Measurements from ENCODE around the gene ATAD5.

DNA sequence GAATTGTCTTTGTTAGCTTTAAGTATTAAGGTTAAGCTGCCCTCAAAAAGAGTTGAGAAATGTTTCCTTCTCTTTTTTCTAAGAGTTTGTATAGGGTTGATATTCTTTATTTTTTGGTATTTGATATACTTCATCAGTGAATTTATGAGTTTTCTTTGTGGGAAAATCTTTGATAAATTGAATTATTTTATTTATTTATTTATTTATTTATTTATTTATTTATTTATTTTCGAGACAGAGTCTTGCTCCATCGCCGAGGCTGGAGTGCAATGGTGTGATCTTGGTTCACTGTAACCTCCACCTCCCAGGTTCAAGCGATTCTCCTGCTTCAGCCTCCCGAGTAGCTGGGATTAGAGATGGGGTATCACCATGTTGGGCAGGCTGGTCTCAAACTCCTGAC is 54.4 kb downstream of the ATAD5 start:
- no peak for TF ChIP-seq TAF1 (IDR thresholded peaks at IDR 0.05; ENCODE audit: borderline replicate concordance, insufficient read depth, low read length)
- TF ChIP-seq POLR2AphosphoS5 (IDR thresholded peaks at IDR 0.05; ENCODE audit: low read depth, low read length) = no peak
- no peak for TF ChIP-seq SIN3A (IDR thresholded peaks at IDR 0.05; ENCODE audit: borderline replicate concordance, insufficient read depth, low read length)
- TF ChIP-seq, protein P1, sequence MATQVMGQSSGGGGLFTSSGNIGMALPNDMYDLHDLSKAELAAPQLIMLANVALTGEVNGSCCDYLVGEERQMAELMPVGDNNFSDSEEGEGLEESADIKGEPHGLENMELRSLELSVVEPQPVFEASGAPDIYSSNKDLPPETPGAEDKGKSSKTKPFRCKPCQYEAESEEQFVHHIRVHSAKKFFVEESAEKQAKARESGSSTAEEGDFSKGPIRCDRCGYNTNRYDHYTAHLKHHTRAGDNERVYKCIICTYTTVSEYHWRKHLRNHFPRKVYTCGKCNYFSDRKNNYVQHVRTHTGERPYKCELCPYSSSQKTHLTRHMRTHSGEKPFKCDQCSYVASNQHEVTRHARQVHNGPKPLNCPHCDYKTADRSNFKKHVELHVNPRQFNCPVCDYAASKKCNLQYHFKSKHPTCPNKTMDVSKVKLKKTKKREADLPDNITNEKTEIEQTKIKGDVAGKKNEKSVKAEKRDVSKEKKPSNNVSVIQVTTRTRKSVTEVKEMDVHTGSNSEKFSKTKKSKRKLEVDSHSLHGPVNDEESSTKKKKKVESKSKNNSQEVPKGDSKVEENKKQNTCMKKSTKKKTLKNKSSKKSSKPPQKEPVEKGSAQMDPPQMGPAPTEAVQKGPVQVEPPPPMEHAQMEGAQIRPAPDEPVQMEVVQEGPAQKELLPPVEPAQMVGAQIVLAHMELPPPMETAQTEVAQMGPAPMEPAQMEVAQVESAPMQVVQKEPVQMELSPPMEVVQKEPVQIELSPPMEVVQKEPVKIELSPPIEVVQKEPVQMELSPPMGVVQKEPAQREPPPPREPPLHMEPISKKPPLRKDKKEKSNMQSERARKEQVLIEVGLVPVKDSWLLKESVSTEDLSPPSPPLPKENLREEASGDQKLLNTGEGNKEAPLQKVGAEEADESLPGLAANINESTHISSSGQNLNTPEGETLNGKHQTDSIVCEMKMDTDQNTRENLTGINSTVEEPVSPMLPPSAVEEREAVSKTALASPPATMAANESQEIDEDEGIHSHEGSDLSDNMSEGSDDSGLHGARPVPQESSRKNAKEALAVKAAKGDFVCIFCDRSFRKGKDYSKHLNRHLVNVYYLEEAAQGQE (IDR thresholded peaks at IDR 0.05; ENCODE audit: insufficient read depth in 1 of 2, low read depth in 2 of 2, low read length in 2 of 2) = no peak
- TF ChIP-seq FOXP2 (optimal IDR thresholded peaks at IDR 0.05; ENCODE audit: borderline replicate concordance, extremely low read depth, extremely low read length, insufficient read depth) = no peak

Data from PFSK-1 (cell line).